Fibroblast of lung (primary cell): ENCODE results near the gene MPDZ. TPM values are rescaled to one million over a fixed set of nuclear protein-coding genes. Genes with fewer than 3 reads are reported as not detected.

ENCODE experiments used
- DNase-seq, 2 donors: peaks; one replicate each; pipeline versions ENCODE4 v3.0.0 to v3.0.0-alpha.2; 2010; ENCODE audit warnings: low read depth in 2 of 2
- H2AFZ ChIP-seq: 2 replicates; pipeline ENCODE4 v1.5.1; 2012; ENCODE audit warnings: low read length, control low read depth, inconsistent platforms
- H3K27ac ChIP-seq: 2 replicates; pipeline ENCODE4 v1.5.1; 2011; ENCODE audit warnings: low read length, control low read depth; ENCODE audit not compliant: insufficient read depth
- H3K27me3 ChIP-seq: 2 replicates; pipeline ENCODE4 v1.5.1; 2011; ENCODE audit warnings: mild to moderate bottlenecking, low read length; ENCODE audit not compliant: control insufficient read depth, insufficient read depth
- H3K36me3 ChIP-seq: 2 replicates; pipeline ENCODE4 v1.5.1; 2011; ENCODE audit warnings: low read length; ENCODE audit not compliant: control insufficient read depth, insufficient read depth
- H3K4me1 ChIP-seq: 2 replicates; pipeline ENCODE4 v1.5.1; 2011; ENCODE audit warnings: low read length; ENCODE audit not compliant: control insufficient read depth, insufficient read depth; ENCODE audit errors: extremely low read depth
- H3K4me2 ChIP-seq: 2 replicates; pipeline ENCODE4 v1.5.1; 2011; ENCODE audit warnings: low read length, control low read depth; ENCODE audit not compliant: insufficient read depth; ENCODE audit errors: extremely low read depth
- H3K4me3 ChIP-seq, 4 experiments: fragments of 200-600 bp in 1 of 4; sonication (generic) in 1 of 4; replicated peaks in 1 of 4; 2 replicates each; pipeline ENCODE4 v1.5.1; 2011 to 2016; ENCODE audit warnings: low read length in 4 of 4, low read depth in 3 of 4, mild to moderate bottlenecking in 3 of 4, control low read depth in 2 of 4, inconsistent platforms in 1 of 4, mixed read lengths in 1 of 4; ENCODE audit not compliant: insufficient read depth in 1 of 4; ENCODE audit errors: control extremely low read depth in 1 of 4
- H3K79me2 ChIP-seq: 2 replicates; pipeline ENCODE4 v1.5.1; 2012; ENCODE audit warnings: mild to moderate bottlenecking, low read length, inconsistent platforms; ENCODE audit not compliant: control insufficient read depth, insufficient read depth
- H3K9ac ChIP-seq: 2 replicates; pipeline ENCODE4 v1.5.1; 2011; ENCODE audit warnings: mild to moderate bottlenecking, low read length, control low read depth; ENCODE audit not compliant: insufficient read depth
- H3K9me3 ChIP-seq: 2 replicates; pipeline ENCODE4 v1.5.1; 2012; ENCODE audit warnings: low read depth, low read length; ENCODE audit not compliant: control insufficient read depth, insufficient read depth
- H4K20me1 ChIP-seq: 2 replicates; pipeline ENCODE4 v1.5.1; 2011; ENCODE audit warnings: low read length; ENCODE audit not compliant: control insufficient read depth, insufficient read depth; ENCODE audit errors: extremely low read depth
- CTCF ChIP-seq, 2 donors: IDR thresholded peaks in 1 of 2; conservative IDR thresholded peaks in 1 of 2; 1 replicate in 1 of 2; 2 replicates in 1 of 2; pipeline ENCODE4 v1.5.1; 2011 to 2012; ENCODE audit warnings: low read length in 2 of 2, control low read depth in 1 of 2, inconsistent platforms in 1 of 2, low read depth in 1 of 2, mild to moderate bottlenecking in 1 of 2
- EZH2 ChIP-seq: IDR thresholded peaks from 2 replicates; pipeline ENCODE4 v1.5.1; 2012; ENCODE audit warnings: low read length, control low read depth, mild to moderate bottlenecking; ENCODE audit errors: missing control alignments
- polyA plus RNA-seq, 2 donors: library from polyadenylated mRNA; depleted of rRNA in 1 of 2; stranded (reverse) in 1 of 2; unstranded in 1 of 2; fragments of >200 nt; gene quantifications; 2 replicates each; pipeline ENCODE4 v1.2.1, GENCODE V29; 2011 to 2012; ENCODE audit warnings: missing spikeins in 1 of 2
- total RNA-seq: library from RNA; depleted of rRNA; stranded (reverse); fragments of >200 nt; gene quantifications from 2 replicates; pipeline ENCODE4 v1.2.1, GENCODE V29; 2014

Gene MPDZ
- total and polyA plus RNA-seq, 2 donors (not counting 1 experiment from before 2014, with no cell fraction given): 28.9 to 66.9 TPM

- H3K4me1 ChIP-seq: peaks cover 3% of the 10 kb centered on the region
- H4K20me1 ChIP-seq: no peaks in the 10 kb centered on the region
- H3K27me3 ChIP-seq: no peaks in the 10 kb centered on the region
- peak in 1 of 2 donors; percentile 6 for DNase-seq
- no peaks in the 10 kb centered on the region for H3K9me3 ChIP-seq
- no peak overlapping the region for H3K4me2 ChIP-seq
- H3K9ac ChIP-seq: no peak overlapping the region
- TF ChIP-seq CTCF (conservative IDR thresholded peaks at IDR 0.05 in 1 of 2, IDR thresholded peaks at IDR 0.05 in 1 of 2; ENCODE audit: low read depth in 1 of 2, low read length in 2 of 2): no peak
- no peak overlapping the region for H3K4me3 ChIP-seq
- H2AFZ ChIP-seq: no peak overlapping the region
- H3K36me3 ChIP-seq: no peaks in the 10 kb centered on the region
- no peaks in the 10 kb centered on the region for H3K79me2 ChIP-seq
- H3K27ac ChIP-seq: no peak overlapping the region
Observed at GRCh38 chr9:13082796-13083195, 196.7 kb downstream of the MPDZ start.

- H4K20me1 ChIP-seq: no peaks in the 10 kb centered on the region
- H3K36me3 ChIP-seq: no peaks in the 10 kb centered on the region
- H3K4me2 ChIP-seq: no peak overlapping the region
- H2AFZ ChIP-seq: no peak overlapping the region
- H3K79me2 ChIP-seq: no peaks in the 10 kb centered on the region
- H3K9me3 ChIP-seq: no peaks in the 10 kb centered on the region
- no peak overlapping the region for H3K9ac ChIP-seq
- peak in 1 of 2 donors; percentile 33 for DNase-seq
- no peak overlapping the region for H3K4me3 ChIP-seq
- no peaks in the 10 kb centered on the region for H3K4me1 ChIP-seq
- H3K27ac ChIP-seq: no peak overlapping the region
- no peaks in the 10 kb centered on the region for H3K27me3 ChIP-seq
- TF ChIP-seq EZH2 (no peak), CTCF (conservative IDR thresholded peaks at IDR 0.05 in 1 of 2, IDR thresholded peaks at IDR 0.05 in 1 of 2; ENCODE audit: low read depth in 1 of 2, low read length in 2 of 2) (no peak)
Observed at GRCh38 chr9:13078164-13078563, 201.3 kb downstream of the MPDZ start.

- Histone ChIP-seq H2AFZ (no peak overlapping the region), H3K9ac (no peak overlapping the region), H3K27ac (no peak overlapping the region), H3K4me3 (no peak overlapping the region), H3K27me3 (no peaks in the 10 kb centered on the region), H3K36me3 (no peaks in the 10 kb centered on the region), H3K9me3 (no peaks in the 10 kb centered on the region), H4K20me1 (no peaks in the 10 kb centered on the region), H3K4me2 (no peak overlapping the region), H3K79me2 (no peaks in the 10 kb centered on the region), H3K4me1 (no peaks in the 10 kb centered on the region)
- TF ChIP-seq EZH2 (no peak), CTCF (conservative IDR thresholded peaks at IDR 0.05 in 1 of 2, IDR thresholded peaks at IDR 0.05 in 1 of 2; ENCODE audit: low read depth in 1 of 2, low read length in 2 of 2) (no peak)
- DNase-seq: no peak
Observed at GRCh38 chr9:13076616-13077015, 202.9 kb downstream of the MPDZ start.
